Thoracic aorta (tissue), 2 donors: ENCODE measurements around the gene XAB2. TPM values are rescaled to one million over a fixed set of nuclear protein-coding genes. Genes with fewer than 3 reads are reported as not detected.

Experiments
- ATAC-seq: fragments of 150-250 bp; one replicate; pipeline ENCODE4 v1.8.0; 2017; ENCODE audit warnings: low read depth; ENCODE audit not compliant: insufficient number of reproducible peaks, low FRiP score
- DNase-seq: peaks from one replicate; pipeline ENCODE4 v3.0.0-alpha.2; 2020; ENCODE audit warnings: low spot score
- H3K27ac ChIP-seq, 2 donors: fragments of 200-600 bp; sonication (generic); 1 replicate in 1 of 2; 2 replicates in 1 of 2; pipeline ENCODE4 v1.5.1; 2016; ENCODE audit warnings: mild to moderate bottlenecking in 2 of 2, moderate library complexity in 2 of 2
- H3K27me3 ChIP-seq: fragments of 200-600 bp; sonication (generic); replicated peaks from 2 replicates; pipeline ENCODE4 v1.6.0; 2016; ENCODE audit warnings: mild to moderate bottlenecking; ENCODE audit not compliant: insufficient read depth
- H3K36me3 ChIP-seq: fragments of 200-600 bp; sonication (generic); one replicate; pipeline ENCODE4 v1.5.1; 2016
- H3K4me1 ChIP-seq, 2 donors: fragments of 200-600 bp; sonication (generic); 1 replicate in 1 of 2; 2 replicates in 1 of 2; pipeline versions ENCODE4 v1.5.1 to v1.6.0; 2016; ENCODE audit warnings: low read depth in 2 of 2, mild to moderate bottlenecking in 1 of 2; ENCODE audit not compliant: control insufficient read depth in 1 of 2
- H3K4me3 ChIP-seq: fragments of 200-600 bp; sonication (generic); 2 replicates; pipeline ENCODE4 v1.5.1; 2016; ENCODE audit warnings: mild to moderate bottlenecking
- H3K9me3 ChIP-seq: fragments of 200-600 bp; sonication (generic); 2 replicates; pipeline ENCODE4 v1.5.1; 2016
- CTCF ChIP-seq: fragments of 200-600 bp; sonication (generic); IDR thresholded peaks from one replicate; pipeline ENCODE4 v1.5.1; 2019; ENCODE audit warnings: antibody characterized with exemption
- total RNA-seq, 2 donors: library from RNA; depleted of rRNA; stranded (reverse); fragments of >200 nt; gene quantifications; one replicate each; pipeline versions ENCODE4 v1.1.0 to v1.2.3, GENCODE V29; 2016

XAB2 gene
- total RNA-seq, 2 donors from 2014 or later = 34.1 to 40.6 TPM

GRCh38 chr19:7637374-7638256 lies 8.3 kb upstream of the XAB2 start:
- peak overlapping the region in 1 of 2 donors; percentile 8 for H3K27ac ChIP-seq
- H3K27me3 ChIP-seq = no peaks in the 10 kb centered on the region
- ATAC-seq = no peak
- no peaks in the 10 kb centered on the region for H3K9me3 ChIP-seq
- H3K4me1 ChIP-seq = no peaks in the 10 kb centered on the region
- DNase-seq = no peak
- peak overlapping the region; percentile 65 for H3K4me3 ChIP-seq
- no peak for TF ChIP-seq CTCF
- H3K36me3 ChIP-seq = no peaks in the 10 kb centered on the region

- no peak for ATAC-seq
- no peak for TF ChIP-seq CTCF
- no peak for DNase-seq
- H3K27me3 ChIP-seq = no peaks in the 10 kb centered on the region
- H3K36me3 ChIP-seq = no peaks in the 10 kb centered on the region
- peak within 1 kb of the TSS; percentile 65 for H3K4me3 ChIP-seq
- H3K9me3 ChIP-seq = no peaks in the 10 kb centered on the region
- H3K4me1 ChIP-seq = no peaks in the 10 kb centered on the region
- H3K27ac ChIP-seq = peak within 1 kb of the TSS in 1 of 2 donors; percentile 8
Measured at GRCh38 chr19:7636691-7637373, 7.5 kb upstream of the XAB2 start, which contains the start of gene STXBP2. STXBP2 (plus strand) TSS chr19:7637110; CDS start chr19:7637150, 40 bp downstream.

GRCh38 chr19:7636317-7636690 lies 7.0 kb upstream of the XAB2 start:
- Histone ChIP-seq H3K27ac (no peak overlapping the region), H3K9me3 (no peaks in the 10 kb centered on the region), H3K4me3 (peak overlapping the region; percentile 65), H3K4me1 (no peaks in the 10 kb centered on the region), H3K27me3 (no peaks in the 10 kb centered on the region), H3K36me3 (no peaks in the 10 kb centered on the region)
- DNase-seq = no peak
- no peak for ATAC-seq
- no peak for TF ChIP-seq CTCF

GRCh38 chr19:7635670-7636069 lies 6.3 kb upstream of the XAB2 start:
- Histone ChIP-seq H3K27me3 (no peaks in the 10 kb centered on the region), H3K9me3 (no peaks in the 10 kb centered on the region), H3K36me3 (no peaks in the 10 kb centered on the region), H3K27ac (no peak overlapping the region), H3K4me1 (peaks cover 4% of the 10 kb centered on the region in 2 donors), H3K4me3 (no peak overlapping the region)
- DNase-seq (no peak), ATAC-seq (no peak)
- no peak for TF ChIP-seq CTCF

GRCh38 chr19:7633698-7634097 lies 4.4 kb upstream of the XAB2 start, which contains the start of gene PCP2:
PCP2 (minus strand) TSS chr19:7633719; CDS start chr19:7633457, 262 bp downstream.
- H3K27me3 ChIP-seq = no peaks in the 10 kb centered on the region
- no peak within 1 kb of the TSS for H3K4me3 ChIP-seq
- ATAC-seq (no peak), DNase-seq (no peak)
- TF ChIP-seq CTCF = no peak
- H3K4me1 ChIP-seq = peaks cover 11 to 16% of the 10 kb centered on the region in 2 donors
- H3K9me3 ChIP-seq = no peaks in the 10 kb centered on the region
- H3K36me3 ChIP-seq = no peaks in the 10 kb centered on the region
- H3K27ac ChIP-seq = no peak within 1 kb of the TSS
